DMS153 treated with DMSO at 0.1 percent for 48 hours (cell line): ENCODE measurements around the gene UBASH3B.
"Not testable (repeated sequence)": the region's sequence is repeated elsewhere in the genome, so short reads cannot be mapped to it uniquely, and the experiment has no call there.

Experiments
- DNase-seq: peaks from one replicate; lab custom pipeline; 2025; ENCODE audit not compliant: unreplicated experiment; lab: John Stamatoyannopoulos, UW

Gene UBASH3B

GRCh38 chr11:122847466-122847865 is 191.9 kb downstream of the UBASH3B start:
- DNase-seq, result no peak

DNA sequence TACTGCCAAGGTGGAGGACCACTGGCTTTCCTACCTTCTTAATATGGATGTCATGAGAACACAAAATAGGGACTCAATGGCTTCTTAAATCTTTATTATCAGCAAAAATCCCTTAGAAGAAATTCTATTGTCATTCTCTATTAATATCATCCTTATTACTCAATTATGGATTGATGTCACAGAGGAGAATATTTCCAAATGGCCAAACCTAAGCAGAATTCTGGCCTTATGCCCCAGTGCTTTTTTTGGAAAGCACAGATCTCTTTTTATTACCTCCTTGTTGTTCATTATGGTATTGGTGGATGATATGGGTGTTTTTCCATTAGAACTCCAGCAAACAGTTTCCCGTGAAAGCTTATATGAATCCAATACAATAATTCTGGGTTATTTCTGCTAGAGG is 192.7 kb downstream of the UBASH3B start:
- no peak for DNase-seq

DNA sequence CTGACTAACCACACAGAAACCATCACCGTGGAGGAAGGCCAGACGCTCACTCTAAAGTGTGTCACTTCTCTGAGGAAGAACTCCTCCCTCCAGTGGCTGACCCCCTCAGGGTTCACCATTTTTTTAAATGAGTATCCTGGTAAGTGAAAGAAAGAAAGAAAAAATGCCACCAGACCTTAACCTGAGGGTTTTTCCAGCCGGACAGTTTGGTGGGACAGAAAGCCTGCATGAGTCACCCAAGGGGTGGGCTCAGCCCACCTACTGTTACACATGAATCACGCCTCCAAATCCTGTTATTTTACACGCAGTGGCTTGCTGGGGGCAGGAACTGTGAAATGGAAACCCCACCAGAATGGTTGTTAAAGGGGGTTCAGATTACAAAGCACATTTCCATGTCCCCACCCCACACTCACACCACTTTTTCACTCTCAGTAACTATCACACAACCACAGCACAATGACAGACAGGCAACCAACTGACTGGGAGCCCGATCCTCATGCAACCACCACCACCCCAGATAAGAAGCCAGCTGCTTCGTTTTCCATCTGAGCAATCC is 194.6 kb downstream of the UBASH3B start:
- DNase-seq, result no peak

DNA sequence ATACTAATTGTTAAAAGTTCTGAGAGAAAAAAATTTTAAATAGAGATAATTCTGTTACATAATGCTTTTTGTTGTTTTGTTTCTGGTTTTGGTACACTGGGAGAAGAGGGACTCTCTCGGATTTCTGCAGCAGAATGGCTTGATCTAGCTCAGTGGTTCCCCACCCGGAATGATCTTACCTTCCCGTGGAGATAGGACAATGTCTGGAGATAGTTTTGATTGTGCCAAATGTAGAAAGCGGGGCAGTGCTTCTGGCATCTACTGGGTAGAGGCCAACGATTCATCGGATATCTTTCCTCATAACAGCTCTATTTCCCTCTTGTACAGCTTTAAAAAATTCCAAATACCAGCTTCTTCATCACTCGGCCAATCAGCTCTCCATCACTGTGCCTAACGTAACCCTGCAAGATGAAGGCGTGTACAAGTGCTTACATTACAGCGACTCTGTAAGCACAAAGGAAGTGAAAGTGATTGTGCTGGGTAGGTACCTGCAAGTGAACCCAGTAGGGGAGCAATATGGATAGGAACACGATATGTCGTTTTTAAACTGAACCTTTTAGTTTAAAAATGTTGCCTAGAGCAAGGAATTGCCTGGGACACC is 195.9 kb downstream of the UBASH3B start:
- DNase-seq, result no peak

- DNase-seq, result no peak
Observed at GRCh38 chr11:122852074-122852795, 196.7 kb downstream of the UBASH3B start.

DNA sequence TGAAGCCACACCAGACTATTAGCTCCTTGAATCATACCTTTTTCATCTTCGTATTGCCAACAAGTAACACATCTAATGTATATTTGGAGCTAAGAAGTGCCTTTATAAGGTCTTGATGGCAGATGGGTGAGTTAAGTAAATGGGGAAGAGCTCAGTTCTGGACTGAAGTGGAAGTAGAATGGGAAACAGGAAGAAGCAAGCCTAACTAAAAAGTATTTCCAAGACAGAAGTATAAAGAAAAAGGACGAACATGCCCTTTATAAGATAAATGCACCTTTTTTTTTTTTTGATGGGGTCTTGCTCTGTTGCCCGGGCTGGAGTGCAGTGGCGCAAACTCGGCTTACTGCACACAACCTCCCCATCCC is 197.3 kb downstream of the UBASH3B start:
- no peak for DNase-seq

GRCh38 chr11:122853261-122853660 is 197.7 kb downstream of the UBASH3B start:
- DNase-seq, result no peak

- DNase-seq, result peak; percentile 88
Observed at GRCh38 chr11:122853971-122854446, 198.5 kb downstream of the UBASH3B start.

DNA sequence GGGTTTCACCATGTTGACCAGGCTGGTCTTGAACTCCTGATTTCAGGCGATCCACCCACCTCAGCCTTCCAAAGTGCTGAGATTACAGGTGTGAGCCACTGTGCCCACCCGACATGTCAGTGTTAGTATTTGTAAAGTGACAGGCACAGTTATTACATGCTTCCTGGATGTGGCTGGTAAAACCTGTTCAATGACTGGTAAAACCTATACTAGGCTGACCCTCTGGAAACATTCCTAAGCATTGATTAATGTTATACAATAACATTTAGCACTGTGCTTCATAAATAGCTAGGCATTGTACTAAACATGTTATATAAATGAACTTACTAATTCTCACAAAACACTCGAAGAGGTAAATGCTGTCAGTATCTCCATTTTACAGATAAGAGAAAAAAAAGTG is 206.1 kb downstream of the UBASH3B start:
- no peak for DNase-seq

DNA sequence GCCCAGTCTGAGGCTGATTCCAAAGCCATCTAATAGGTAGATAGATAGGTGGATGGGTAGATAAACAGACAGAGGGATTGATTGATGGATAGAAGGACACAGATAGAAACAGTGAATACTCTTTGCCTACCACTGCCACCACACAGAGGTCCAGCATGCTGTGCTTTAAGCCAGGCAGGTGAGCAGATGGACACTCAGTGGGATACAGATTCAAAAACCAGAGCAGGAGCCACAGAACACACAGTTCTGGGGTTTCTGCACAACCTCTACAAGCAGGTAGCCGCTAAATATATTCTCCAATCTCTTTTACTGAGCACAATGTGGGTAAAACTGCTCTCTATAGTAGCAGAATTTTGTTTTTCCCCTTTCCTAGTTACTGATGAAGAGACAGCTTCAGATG is 206.6 kb downstream of the UBASH3B start:
- no peak for DNase-seq

DNA sequence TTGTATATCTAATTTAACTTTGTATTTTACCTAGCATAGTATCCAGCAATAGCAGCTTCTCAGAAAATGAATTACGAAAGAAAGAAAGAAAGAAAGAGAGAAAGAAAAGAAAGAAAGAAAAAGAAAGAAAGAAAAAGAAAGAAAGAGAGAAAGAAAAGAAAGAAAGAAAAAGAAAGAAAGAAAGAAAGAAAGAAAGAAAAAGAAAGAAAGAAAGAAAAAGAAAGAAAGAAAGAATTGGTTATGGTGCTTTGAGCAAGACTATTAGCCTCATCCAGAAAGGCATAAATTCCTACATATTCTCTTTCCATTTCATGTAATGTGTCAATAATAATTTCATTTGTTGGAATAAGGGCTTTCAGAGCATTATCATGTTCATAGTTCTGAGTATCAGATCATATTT is 207.6 kb downstream of the UBASH3B start:
- DNase-seq, result not testable (repeated sequence)

DNA sequence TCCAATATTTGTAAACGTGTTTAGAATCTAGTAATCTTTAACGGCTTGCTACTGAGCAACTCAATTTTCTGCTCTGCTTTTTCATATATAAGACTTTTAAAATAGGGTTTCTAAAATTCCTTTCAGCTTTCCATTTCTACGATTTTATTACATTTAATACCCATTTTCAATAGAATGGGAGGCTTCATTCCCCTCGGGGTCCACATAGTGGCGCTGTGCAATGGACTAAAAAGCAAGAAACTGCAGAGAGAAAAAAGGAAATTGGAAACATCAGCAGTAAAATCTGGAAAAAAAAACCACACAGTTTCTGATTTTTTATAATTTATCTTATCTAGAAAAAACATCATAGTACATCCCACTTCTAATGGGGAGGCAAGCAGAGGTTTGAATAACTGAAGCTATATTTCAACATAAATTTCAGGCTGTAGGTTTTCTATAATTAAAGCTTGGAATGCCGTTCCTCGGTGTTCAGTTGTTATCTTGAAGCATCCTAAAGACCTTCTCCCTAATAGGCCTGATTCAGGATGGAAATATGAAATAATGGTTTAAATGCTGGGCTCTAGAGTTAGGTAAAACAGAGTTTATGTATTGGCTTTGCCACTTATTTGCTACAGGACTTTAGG is 208.3 kb downstream of the UBASH3B start:
- DNase-seq, result peak; percentile 15
